OCI-LY7 (cell line): ENCODE results near the gene CTBP2. TPM values are rescaled to one million over a fixed set of nuclear protein-coding genes. Genes with fewer than 3 reads are reported as not detected.

Experiments
- BruUV-seq: library from RNA; stranded (reverse); fragments of 400-500 nt; replicated peaks from 2 replicates; lab custom pipeline; 2021; lab: Mats Ljungman, UMichigan
- CTCF ChIA-PET: fragments of 300-600 bp; sonication (Branson Sonifier 250); formaldehyde crosslinking; loops from one replicate; lab custom pipeline; 2022; ENCODE audit warnings: antibody characterized with exemption; ENCODE audit not compliant: unreplicated experiment; lab: Charles Lee
- POLR2A ChIA-PET: fragments of 300-600 bp; sonication (Branson Sonifier 250); formaldehyde crosslinking; loops from one replicate; lab custom pipeline; 2022; ENCODE audit warnings: antibody characterized with exemption; lab: Charles Lee
- DNase-seq: peaks from one replicate; pipeline ENCODE4 v3.0.0-alpha.2; 2015; ENCODE audit warnings: low spot score
- H2AFZ ChIP-seq: fragments of 200-600 bp; sonication (generic), shearing (Covaris generic); 2 replicates; pipeline ENCODE4 v1.6.1; 2014; ENCODE audit warnings: mild to moderate bottlenecking, antibody characterized with exemption, low read length, moderate library complexity
- H3K27ac ChIP-seq: fragments of 200-600 bp; sonication (generic); 2 replicates; pipeline ENCODE4 v1.5.1; 2014; ENCODE audit warnings: mixed run types, low read depth, mild to moderate bottlenecking, moderate library complexity, low read length, inconsistent platforms; ENCODE audit not compliant: poor library complexity, severe bottlenecking
- H3K36me3 ChIP-seq: fragments of 200-600 bp; sonication (generic); 2 replicates; pipeline ENCODE4 v1.6.1; 2014; ENCODE audit warnings: mild to moderate bottlenecking, antibody characterized with exemption, low read length, moderate library complexity, mixed read lengths; ENCODE audit not compliant: insufficient read depth
- H3K4me1 ChIP-seq: fragments of 200-600 bp; sonication (generic); 2 replicates; pipeline ENCODE4 v1.5.1; 2014; ENCODE audit warnings: mild to moderate bottlenecking, low read length; ENCODE audit not compliant: insufficient read depth, poor library complexity, severe bottlenecking
- H3K4me2 ChIP-seq: fragments of 200-600 bp; sonication (generic); 2 replicates; pipeline ENCODE4 v1.6.1; 2014; ENCODE audit warnings: mild to moderate bottlenecking, low read length
- H3K4me3 ChIP-seq: fragments of 200-600 bp; sonication (generic); 2 replicates; pipeline ENCODE4 v1.5.1; 2014; ENCODE audit warnings: mild to moderate bottlenecking, low read depth, low read length; ENCODE audit not compliant: poor library complexity, severe bottlenecking
- H3K79me2 ChIP-seq: fragments of 200-600 bp; sonication (generic); 2 replicates; pipeline ENCODE4 v1.6.1; 2016; ENCODE audit warnings: low read depth, mild to moderate bottlenecking, low read length, moderate library complexity, mixed read lengths; ENCODE audit not compliant: insufficient read depth
- H3K9me2 ChIP-seq: fragments of 200-600 bp; sonication (generic); 2 replicates; pipeline ENCODE4 v1.6.1; 2016; ENCODE audit warnings: mild to moderate bottlenecking, low read length, mixed read lengths; ENCODE audit not compliant: insufficient read depth
- H3K9me3 ChIP-seq: fragments of 200-600 bp; sonication (generic); 2 replicates; pipeline ENCODE4 v1.6.1; 2014; ENCODE audit warnings: mild to moderate bottlenecking, mixed run types, low read length, mixed read lengths
- H4K20me1 ChIP-seq: fragments of 200-600 bp; sonication (generic); 2 replicates; pipeline ENCODE4 v1.6.1; 2014; ENCODE audit warnings: mild to moderate bottlenecking, antibody characterized with exemption, low read length, moderate library complexity, mixed read lengths; ENCODE audit not compliant: insufficient read depth
- EZH2phosphoT487 ChIP-seq: fragments of 200-600 bp; sonication (generic); IDR thresholded peaks from 2 replicates; pipeline ENCODE4 v1.6.1; 2018; ENCODE audit warnings: low read depth, borderline replicate concordance, mild to moderate bottlenecking, mixed run types, antibody characterized with exemption, low read length, moderate library complexity, mixed read lengths
- intact Hi-C: fragments of 100-400 bp; cut with micrococcal nuclease; formaldehyde crosslinking; loops from one replicate; pipeline ENCODE4 v1.10.0; 2022; ENCODE audit not compliant: unreplicated experiment
- total RNA-seq, 2 experiments: library from RNA; depleted of rRNA in 1 of 2; stranded (reverse); fragments of >200 nt in 1 of 2; shearing (Covaris generic) in 1 of 2; gene quantifications; 2 replicates each; pipeline ENCODE4 v1.2.3, GENCODE V29; 2014 to 2022
- TF ChIP-seq, protein P1 (sequence below): fragments of 200-600 bp; sonication (generic); conservative IDR thresholded peaks from 2 replicates; pipeline ENCODE4 v1.5.1; 2014; ENCODE audit warnings: mild to moderate bottlenecking, antibody characterized with exemption, low read length, moderate library complexity, mixed read lengths

Gene CTBP2
- total RNA-seq, 2 experiments from 2014 or later = not detected

DNA sequence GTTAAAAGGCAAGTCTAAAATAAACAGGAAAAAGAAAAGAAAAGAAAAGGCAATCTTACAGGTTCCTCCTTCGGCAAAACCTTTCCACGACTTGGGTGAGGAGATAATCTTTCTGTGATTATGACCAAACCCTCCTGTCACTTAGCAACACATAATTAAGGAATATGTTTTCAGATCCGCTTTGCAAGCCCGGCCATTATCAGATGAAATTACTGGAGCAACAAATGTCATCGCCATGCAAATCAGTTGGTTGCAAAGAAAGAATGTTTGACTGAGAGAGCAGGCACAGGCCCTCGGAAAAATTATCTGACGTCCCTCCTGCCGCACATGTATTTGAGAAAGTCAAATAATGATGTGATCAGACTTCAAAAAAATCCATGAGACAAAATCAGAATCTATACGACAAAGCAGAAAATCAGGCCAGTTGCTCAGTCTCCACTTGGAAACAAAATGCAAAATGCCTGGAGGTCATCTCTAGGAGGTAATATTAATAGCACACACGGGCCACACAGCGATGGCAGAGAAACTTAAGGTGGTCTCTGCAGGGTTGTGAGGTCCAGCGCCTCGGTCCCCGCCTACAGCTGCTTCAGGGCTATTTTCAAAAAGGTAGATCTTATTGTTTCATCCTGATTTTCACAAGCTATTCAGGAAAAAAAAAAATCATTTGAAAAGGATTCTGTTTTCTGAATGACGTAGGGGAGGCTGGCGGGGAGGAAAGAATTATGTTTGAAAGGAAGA lies 135.7 kb downstream of the CTBP2 start:
- no peaks in the 10 kb centered on the region for H3K9me2 ChIP-seq
- CTCF ChIA-PET = interaction anchor here (0.6 kb wide), 1 partner anchor 12 kb away, joined by 3 read pairs; no protein-coding TSS in a partner anchor
- TF ChIP-seq, protein P1, sequence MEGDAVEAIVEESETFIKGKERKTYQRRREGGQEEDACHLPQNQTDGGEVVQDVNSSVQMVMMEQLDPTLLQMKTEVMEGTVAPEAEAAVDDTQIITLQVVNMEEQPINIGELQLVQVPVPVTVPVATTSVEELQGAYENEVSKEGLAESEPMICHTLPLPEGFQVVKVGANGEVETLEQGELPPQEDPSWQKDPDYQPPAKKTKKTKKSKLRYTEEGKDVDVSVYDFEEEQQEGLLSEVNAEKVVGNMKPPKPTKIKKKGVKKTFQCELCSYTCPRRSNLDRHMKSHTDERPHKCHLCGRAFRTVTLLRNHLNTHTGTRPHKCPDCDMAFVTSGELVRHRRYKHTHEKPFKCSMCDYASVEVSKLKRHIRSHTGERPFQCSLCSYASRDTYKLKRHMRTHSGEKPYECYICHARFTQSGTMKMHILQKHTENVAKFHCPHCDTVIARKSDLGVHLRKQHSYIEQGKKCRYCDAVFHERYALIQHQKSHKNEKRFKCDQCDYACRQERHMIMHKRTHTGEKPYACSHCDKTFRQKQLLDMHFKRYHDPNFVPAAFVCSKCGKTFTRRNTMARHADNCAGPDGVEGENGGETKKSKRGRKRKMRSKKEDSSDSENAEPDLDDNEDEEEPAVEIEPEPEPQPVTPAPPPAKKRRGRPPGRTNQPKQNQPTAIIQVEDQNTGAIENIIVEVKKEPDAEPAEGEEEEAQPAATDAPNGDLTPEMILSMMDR = no peak
- TF ChIP-seq EZH2phosphoT487 = no peak
- POLR2A ChIA-PET = no interaction called here
- H3K27ac ChIP-seq = no peak overlapping the region
- no peaks in the 10 kb centered on the region for H3K36me3 ChIP-seq
- H3K4me3 ChIP-seq = peak overlapping the region; percentile 12
- H3K9me3 ChIP-seq = no peaks in the 10 kb centered on the region
- H3K79me2 ChIP-seq = no peaks in the 10 kb centered on the region
- peak; percentile 20 for DNase-seq
- no TSS peak for BruUV-seq
- intact Hi-C loops = no loop called here
- no peak overlapping the region; the same call in 1 of the 2 replicates for H2AFZ ChIP-seq
- H3K4me1 ChIP-seq = peaks cover 18% of the 10 kb centered on the region
- no peaks in the 10 kb centered on the region for H4K20me1 ChIP-seq
- H3K4me2 ChIP-seq = peak overlapping the region; percentile 72

DNA sequence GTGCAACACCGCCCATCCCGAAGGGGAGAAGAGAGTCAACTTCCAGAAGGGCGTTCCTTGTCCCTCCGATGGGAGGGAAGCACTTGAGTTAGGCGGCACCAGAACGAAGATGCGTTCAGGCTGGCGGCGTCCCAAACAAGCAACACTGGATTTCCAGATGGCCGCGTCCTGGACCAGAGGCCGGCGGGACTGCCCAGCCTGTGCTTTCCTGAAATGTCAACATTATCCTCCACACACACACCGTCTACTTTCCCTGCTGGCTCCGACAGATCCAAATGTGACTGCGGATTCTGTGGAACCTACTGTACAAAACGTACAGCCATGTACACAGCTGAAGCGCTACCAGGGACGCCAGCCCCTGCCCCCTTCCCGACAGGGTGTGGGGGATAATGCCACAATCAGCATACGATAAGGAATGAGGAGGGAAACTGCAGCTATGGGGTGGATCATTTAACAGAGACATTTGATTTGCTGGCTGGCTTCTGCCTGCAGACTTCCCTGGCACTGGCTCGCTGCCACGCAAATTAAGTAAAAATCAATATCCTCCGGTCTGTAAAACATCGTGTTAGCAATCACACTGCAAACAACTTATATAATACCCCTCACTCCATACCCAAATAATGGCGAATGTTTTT lies 136.4 kb downstream of the CTBP2 start:
- ChIA-PET POLR2A (no interaction called here), CTCF (interaction anchor here (0.6 kb wide), 1 partner anchor 12 kb away, joined by 3 read pairs; no protein-coding TSS in a partner anchor)
- Histone ChIP-seq H2AFZ (no peak overlapping the region), H3K9me3 (no peaks in the 10 kb centered on the region), H3K79me2 (no peaks in the 10 kb centered on the region), H3K4me2 (peak overlapping the region; percentile 72), H3K36me3 (no peaks in the 10 kb centered on the region), H3K4me3 (peak overlapping the region; percentile 12), H4K20me1 (no peaks in the 10 kb centered on the region), H3K9me2 (no peaks in the 10 kb centered on the region), H3K27ac (no peak overlapping the region), H3K4me1 (peaks cover 18% of the 10 kb centered on the region)
- TF ChIP-seq EZH2phosphoT487 = no peak
- TF ChIP-seq, protein P1 = no peak
- no TSS peak for BruUV-seq
- DNase-seq = no peak
- intact Hi-C loops = no loop called here

DNA sequence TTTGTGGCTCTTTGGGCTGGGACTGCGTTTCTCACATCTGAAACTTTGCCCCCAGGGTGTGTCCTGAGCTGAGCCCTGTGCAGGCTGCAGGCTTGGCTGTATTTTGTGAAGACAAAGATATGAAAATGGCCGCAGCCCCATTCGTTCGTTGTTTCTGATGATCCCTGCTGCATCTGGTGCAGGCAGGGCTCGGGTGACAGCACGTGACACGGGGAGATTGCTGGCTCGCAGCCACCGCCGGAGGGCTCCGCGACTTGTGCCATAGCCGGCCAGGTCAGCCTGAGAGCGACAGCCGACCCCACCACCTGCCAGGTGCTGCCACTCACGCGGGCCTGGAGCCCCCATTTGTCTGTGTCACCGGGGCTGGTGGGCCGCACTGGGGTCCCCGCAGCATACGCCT lies 137.1 kb downstream of the CTBP2 start:
- Histone ChIP-seq H2AFZ (no peak overlapping the region), H3K27ac (no peak overlapping the region), H3K9me2 (no peaks in the 10 kb centered on the region), H3K4me3 (no peak overlapping the region), H4K20me1 (no peaks in the 10 kb centered on the region), H3K4me2 (no peak overlapping the region), H3K79me2 (no peaks in the 10 kb centered on the region), H3K4me1 (peaks cover 18% of the 10 kb centered on the region), H3K9me3 (no peaks in the 10 kb centered on the region), H3K36me3 (no peaks in the 10 kb centered on the region)
- intact Hi-C loops = no loop called here
- no peak for DNase-seq
- no TSS peak for BruUV-seq
- CTCF ChIA-PET = no interaction called here
- POLR2A ChIA-PET = no interaction called here
- no peak for TF ChIP-seq EZH2phosphoT487
- TF ChIP-seq, protein P1 = no peak
